WTC11 (cell line): Measurements from ENCODE around the gene PLXDC2. TPM values are rescaled to one million over a fixed set of nuclear protein-coding genes. Genes with fewer than 3 reads are reported as not detected.

Experiments used
- ATAC-seq: fragments of 200-7000 bp; cut with Tn5 transposase; 2 replicates; pipeline ENCODE4 v1.10.0; 2021; ENCODE audit warnings: mild to moderate bottlenecking, moderate library complexity
- CTCF ChIA-PET: fragments of 300-600 bp; sonication (Branson Sonifier 250); formaldehyde crosslinking; loops from one replicate; lab custom pipeline; 2021; ENCODE audit warnings: antibody characterized with exemption; lab: Charles Lee
- POLR2A ChIA-PET: fragments of 350-600 bp; sonication (Branson Sonifier 250); formaldehyde crosslinking; loops from one replicate; lab custom pipeline; 2021; ENCODE audit warnings: antibody characterized with exemption; lab: Charles Lee
- DNase-seq: peaks from one replicate; pipeline ENCODE4 v3.0.0; 2021; ENCODE audit warnings: low spot score
- H3K27ac Mint-ChIP-seq: 2 replicates; pipeline ENCODE4 v1.8.0; 2021; ENCODE audit warnings: mixed read lengths
- H3K27me3 Mint-ChIP-seq: 2 replicates; pipeline ENCODE4 v1.8.0; 2021; ENCODE audit warnings: low read depth, mild to moderate bottlenecking, moderate library complexity, mixed read lengths
- H3K36me3 Mint-ChIP-seq: 2 replicates; pipeline ENCODE4 v1.8.0; 2021; ENCODE audit warnings: mixed read lengths
- H3K4me1 Mint-ChIP-seq: 2 replicates; pipeline ENCODE4 v1.8.0; 2022; ENCODE audit warnings: mixed read lengths
- H3K4me3 Mint-ChIP-seq: 2 replicates; pipeline ENCODE4 v1.8.0; 2021; ENCODE audit warnings: mild to moderate bottlenecking, moderate library complexity, mixed read lengths
- H3K9me3 Mint-ChIP-seq: 2 replicates; pipeline ENCODE4 v1.8.0; 2021; ENCODE audit warnings: mixed read lengths
- CBFB ChIP-seq: sonication (generic); formaldehyde crosslinking; IDR thresholded peaks from 2 replicates; pipeline ENCODE4 v1.8.1; 2022; ENCODE audit warnings: mild to moderate bottlenecking, low read depth, missing genetic modification reagents
- ESRRA ChIP-seq: sonication (generic); formaldehyde crosslinking; IDR thresholded peaks from 2 replicates; pipeline ENCODE4 v1.8.1; 2022; ENCODE audit warnings: mild to moderate bottlenecking, missing genetic modification reagents, borderline replicate concordance
- FOXJ3 ChIP-seq: sonication (generic); formaldehyde crosslinking; IDR thresholded peaks from 2 replicates; pipeline ENCODE4 v1.9.0; 2021; ENCODE audit warnings: missing genetic modification reagents, mild to moderate bottlenecking, borderline replicate concordance
- HMGA2 ChIP-seq: fragments of 250-450 bp; sonication (Bioruptor Pico); IDR thresholded peaks from 2 replicates; pipeline ENCODE4 v1.4.0; 2021; ENCODE audit warnings: mild to moderate bottlenecking, moderate library complexity
- IRF2 ChIP-seq: sonication (generic); formaldehyde crosslinking; IDR thresholded peaks from 2 replicates; pipeline ENCODE4 v1.8.0; 2022; ENCODE audit warnings: low read depth, missing genetic modification reagents, borderline replicate concordance
- JAZF1 ChIP-seq: fragments of 250-450 bp; sonication (Bioruptor Pico); IDR thresholded peaks from 2 replicates; pipeline ENCODE4 v1.9.0; 2021; ENCODE audit warnings: moderate library complexity, mild to moderate bottlenecking, inconsistent platforms
- PRRX2 ChIP-seq: fragments of 250-450 bp; sonication (Bioruptor Pico); IDR thresholded peaks from 2 replicates; pipeline ENCODE4 v1.8.0; 2021; ENCODE audit warnings: mild to moderate bottlenecking
- TEAD1 ChIP-seq: sonication (generic); formaldehyde crosslinking; IDR thresholded peaks from 2 replicates; pipeline ENCODE4 v1.8.0; 2022; ENCODE audit warnings: mild to moderate bottlenecking, missing genetic modification reagents
- TP53 ChIP-seq: sonication (generic); formaldehyde crosslinking; IDR thresholded peaks from 2 replicates; pipeline ENCODE4 v1.8.1; 2023; ENCODE audit warnings: mild to moderate bottlenecking, missing genetic modification reagents
- ZNF396 ChIP-seq: fragments of 250-450 bp; sonication (Bioruptor Pico); IDR thresholded peaks from 2 replicates; pipeline ENCODE4 v1.8.0; 2021; ENCODE audit warnings: mild to moderate bottlenecking, moderate library complexity, borderline replicate concordance
- ZNF416 ChIP-seq: fragments of 250-450 bp; sonication (Bioruptor Pico); IDR thresholded peaks from 2 replicates; pipeline ENCODE4 v1.9.0; 2021; ENCODE audit warnings: mild to moderate bottlenecking, inconsistent platforms
- total RNA-seq: library from RNA; stranded (reverse); gene quantifications from 3 replicates; pipeline ENCODE4 v1.2.3, GENCODE V29; 2021
- TF ChIP-seq, protein P1 (sequence below): sonication (generic); formaldehyde crosslinking; IDR thresholded peaks from 2 replicates; pipeline ENCODE4 v1.8.0; 2022; ENCODE audit warnings: mild to moderate bottlenecking, missing genetic modification reagents
- TF ChIP-seq, protein P2 (sequence below): sonication (generic); formaldehyde crosslinking; IDR thresholded peaks from 2 replicates; pipeline ENCODE4 v1.8.1; 2023; ENCODE audit warnings: mild to moderate bottlenecking, missing genetic modification reagents, moderate library complexity
- TF ChIP-seq, protein P3 (sequence below): sonication (generic); formaldehyde crosslinking; IDR thresholded peaks from 2 replicates; pipeline ENCODE4 v1.8.0; 2023; ENCODE audit warnings: mild to moderate bottlenecking, missing genetic modification reagents
- TF ChIP-seq, protein P4 (sequence below): sonication (generic); formaldehyde crosslinking; IDR thresholded peaks from 2 replicates; pipeline ENCODE4 v1.8.1; 2023; ENCODE audit warnings: mild to moderate bottlenecking, missing genetic modification reagents
- TF ChIP-seq, protein P5 (sequence below): sonication (generic); formaldehyde crosslinking; IDR thresholded peaks from 2 replicates; pipeline ENCODE4 v1.8.1; 2022; ENCODE audit warnings: low read depth, mild to moderate bottlenecking, moderate library complexity, missing genetic modification reagents, borderline replicate concordance
- TF ChIP-seq, protein P6 (sequence below): sonication (generic); formaldehyde crosslinking; IDR thresholded peaks from 2 replicates; pipeline ENCODE4 v1.8.0; 2022; ENCODE audit warnings: mild to moderate bottlenecking, missing genetic modification reagents

PLXDC2 gene
- total RNA-seq, 1 experiment from 2014 or later, result 31.7 TPM

DNA sequence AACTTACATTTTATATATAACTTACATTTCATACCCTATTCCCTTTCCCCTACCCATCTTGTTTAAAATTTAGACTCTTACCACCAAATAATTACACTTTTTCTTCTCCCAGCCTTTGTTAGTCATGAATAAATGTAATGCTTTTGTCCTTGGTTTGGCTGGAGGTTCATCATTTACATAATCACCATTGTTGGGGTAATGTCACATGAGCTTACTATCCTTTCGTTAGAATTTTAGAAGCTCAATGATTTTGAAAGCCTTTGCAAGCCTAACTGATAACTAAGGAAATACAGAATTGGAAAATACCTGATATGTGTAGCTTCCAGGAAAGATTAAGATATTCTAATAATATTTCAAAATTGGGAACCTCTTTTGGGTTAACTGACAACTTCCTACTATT lies 171.7 kb downstream of the PLXDC2 start:
- ChIA-PET CTCF (interaction anchor here (0.6 to 0.7 kb wide), 2 partner anchors 11 to 16 kb away, joined by 3 to 5 read pairs; no protein-coding TSS in a partner anchor), POLR2A (no interaction called here)
- Mint-ChIP-seq H3K4me3 (no peak overlapping the region), H3K36me3 (0 out of 2 replicates have a peak, but pooled peaks cover 3% of the 10 kb centered on the region), H3K27ac (peak overlapping the region; percentile 73), H3K9me3 (peaks cover 3% of the 10 kb centered on the region; the same call in 1 of the 2 replicates), H3K27me3 (no peaks in the 10 kb centered on the region)
- ATAC-seq (peak; percentile 43), DNase-seq (no peak)
- no peak for TF ChIP-seq HMGA2 (CRISPR knock-in tag)
- TF ChIP-seq, protein P1, sequence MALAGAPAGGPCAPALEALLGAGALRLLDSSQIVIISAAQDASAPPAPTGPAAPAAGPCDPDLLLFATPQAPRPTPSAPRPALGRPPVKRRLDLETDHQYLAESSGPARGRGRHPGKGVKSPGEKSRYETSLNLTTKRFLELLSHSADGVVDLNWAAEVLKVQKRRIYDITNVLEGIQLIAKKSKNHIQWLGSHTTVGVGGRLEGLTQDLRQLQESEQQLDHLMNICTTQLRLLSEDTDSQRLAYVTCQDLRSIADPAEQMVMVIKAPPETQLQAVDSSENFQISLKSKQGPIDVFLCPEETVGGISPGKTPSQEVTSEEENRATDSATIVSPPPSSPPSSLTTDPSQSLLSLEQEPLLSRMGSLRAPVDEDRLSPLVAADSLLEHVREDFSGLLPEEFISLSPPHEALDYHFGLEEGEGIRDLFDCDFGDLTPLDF (CRISPR knock-in tag), result no peak
- TF ChIP-seq, protein P2, sequence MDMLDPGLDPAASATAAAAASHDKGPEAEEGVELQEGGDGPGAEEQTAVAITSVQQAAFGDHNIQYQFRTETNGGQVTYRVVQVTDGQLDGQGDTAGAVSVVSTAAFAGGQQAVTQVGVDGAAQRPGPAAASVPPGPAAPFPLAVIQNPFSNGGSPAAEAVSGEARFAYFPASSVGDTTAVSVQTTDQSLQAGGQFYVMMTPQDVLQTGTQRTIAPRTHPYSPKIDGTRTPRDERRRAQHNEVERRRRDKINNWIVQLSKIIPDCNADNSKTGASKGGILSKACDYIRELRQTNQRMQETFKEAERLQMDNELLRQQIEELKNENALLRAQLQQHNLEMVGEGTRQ (CRISPR knock-in tag), result peak; percentile 52; the same call in 1 of the 2 replicates
- no peak for TF ChIP-seq CBFB (CRISPR knock-in tag)
- no peak for TF ChIP-seq JAZF1 (CRISPR knock-in tag)
- TF ChIP-seq, all 79 proteins: peak for 1
- peaks cover 56% of the 10 kb centered on the region for H3K4me1 Mint-ChIP-seq

DNA sequence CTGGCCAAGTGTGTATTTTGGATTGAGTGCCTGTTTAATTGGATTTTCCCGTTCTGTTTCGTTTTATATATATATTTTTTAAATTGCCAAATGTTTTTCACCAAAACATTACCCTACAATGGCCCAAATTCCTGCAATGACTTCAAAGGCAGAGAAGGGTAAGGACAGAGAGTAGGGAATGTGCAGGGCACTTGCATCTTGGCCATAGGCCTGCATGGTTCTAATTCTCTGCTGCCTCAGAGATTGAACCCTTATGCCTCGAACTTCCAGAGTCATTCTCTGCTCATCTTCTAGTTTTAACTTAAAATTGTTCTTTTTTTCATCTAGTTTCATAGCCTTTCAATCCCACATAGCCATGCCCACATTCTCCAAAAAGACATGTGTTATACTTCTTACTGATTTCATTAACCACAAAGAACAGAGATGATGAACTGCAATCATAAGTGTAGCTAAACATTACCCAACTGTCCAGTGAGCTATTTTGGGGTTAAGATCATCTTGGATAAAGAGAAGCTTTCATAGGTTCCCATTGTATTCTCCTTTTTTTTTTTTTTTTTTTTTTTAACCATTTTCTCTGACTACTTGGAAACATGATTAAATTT lies 177.6 kb downstream of the PLXDC2 start:
- TF ChIP-seq ESRRA (no peak), ZNF396 (CRISPR knock-in tag) (no peak), TP53 (CRISPR knock-in tag) (no peak), FOXJ3 (CRISPR knock-in tag) (no peak), JAZF1 (CRISPR knock-in tag) (no peak), ZNF416 (CRISPR knock-in tag) (no peak), TEAD1 (CRISPR knock-in tag) (no peak), IRF2 (CRISPR knock-in tag) (no peak), PRRX2 (CRISPR knock-in tag) (no peak)
- TF ChIP-seq, protein P3, sequence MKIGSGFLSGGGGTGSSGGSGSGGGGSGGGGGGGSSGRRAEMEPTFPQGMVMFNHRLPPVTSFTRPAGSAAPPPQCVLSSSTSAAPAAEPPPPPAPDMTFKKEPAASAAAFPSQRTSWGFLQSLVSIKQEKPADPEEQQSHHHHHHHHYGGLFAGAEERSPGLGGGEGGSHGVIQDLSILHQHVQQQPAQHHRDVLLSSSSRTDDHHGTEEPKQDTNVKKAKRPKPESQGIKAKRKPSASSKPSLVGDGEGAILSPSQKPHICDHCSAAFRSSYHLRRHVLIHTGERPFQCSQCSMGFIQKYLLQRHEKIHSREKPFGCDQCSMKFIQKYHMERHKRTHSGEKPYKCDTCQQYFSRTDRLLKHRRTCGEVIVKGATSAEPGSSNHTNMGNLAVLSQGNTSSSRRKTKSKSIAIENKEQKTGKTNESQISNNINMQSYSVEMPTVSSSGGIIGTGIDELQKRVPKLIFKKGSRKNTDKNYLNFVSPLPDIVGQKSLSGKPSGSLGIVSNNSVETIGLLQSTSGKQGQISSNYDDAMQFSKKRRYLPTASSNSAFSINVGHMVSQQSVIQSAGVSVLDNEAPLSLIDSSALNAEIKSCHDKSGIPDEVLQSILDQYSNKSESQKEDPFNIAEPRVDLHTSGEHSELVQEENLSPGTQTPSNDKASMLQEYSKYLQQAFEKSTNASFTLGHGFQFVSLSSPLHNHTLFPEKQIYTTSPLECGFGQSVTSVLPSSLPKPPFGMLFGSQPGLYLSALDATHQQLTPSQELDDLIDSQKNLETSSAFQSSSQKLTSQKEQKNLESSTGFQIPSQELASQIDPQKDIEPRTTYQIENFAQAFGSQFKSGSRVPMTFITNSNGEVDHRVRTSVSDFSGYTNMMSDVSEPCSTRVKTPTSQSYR (CRISPR knock-in tag), result no peak
- TF ChIP-seq, protein P4, sequence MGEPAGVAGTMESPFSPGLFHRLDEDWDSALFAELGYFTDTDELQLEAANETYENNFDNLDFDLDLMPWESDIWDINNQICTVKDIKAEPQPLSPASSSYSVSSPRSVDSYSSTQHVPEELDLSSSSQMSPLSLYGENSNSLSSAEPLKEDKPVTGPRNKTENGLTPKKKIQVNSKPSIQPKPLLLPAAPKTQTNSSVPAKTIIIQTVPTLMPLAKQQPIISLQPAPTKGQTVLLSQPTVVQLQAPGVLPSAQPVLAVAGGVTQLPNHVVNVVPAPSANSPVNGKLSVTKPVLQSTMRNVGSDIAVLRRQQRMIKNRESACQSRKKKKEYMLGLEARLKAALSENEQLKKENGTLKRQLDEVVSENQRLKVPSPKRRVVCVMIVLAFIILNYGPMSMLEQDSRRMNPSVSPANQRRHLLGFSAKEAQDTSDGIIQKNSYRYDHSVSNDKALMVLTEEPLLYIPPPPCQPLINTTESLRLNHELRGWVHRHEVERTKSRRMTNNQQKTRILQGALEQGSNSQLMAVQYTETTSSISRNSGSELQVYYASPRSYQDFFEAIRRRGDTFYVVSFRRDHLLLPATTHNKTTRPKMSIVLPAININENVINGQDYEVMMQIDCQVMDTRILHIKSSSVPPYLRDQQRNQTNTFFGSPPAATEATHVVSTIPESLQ (CRISPR knock-in tag), result no peak
- TF ChIP-seq, protein P5, sequence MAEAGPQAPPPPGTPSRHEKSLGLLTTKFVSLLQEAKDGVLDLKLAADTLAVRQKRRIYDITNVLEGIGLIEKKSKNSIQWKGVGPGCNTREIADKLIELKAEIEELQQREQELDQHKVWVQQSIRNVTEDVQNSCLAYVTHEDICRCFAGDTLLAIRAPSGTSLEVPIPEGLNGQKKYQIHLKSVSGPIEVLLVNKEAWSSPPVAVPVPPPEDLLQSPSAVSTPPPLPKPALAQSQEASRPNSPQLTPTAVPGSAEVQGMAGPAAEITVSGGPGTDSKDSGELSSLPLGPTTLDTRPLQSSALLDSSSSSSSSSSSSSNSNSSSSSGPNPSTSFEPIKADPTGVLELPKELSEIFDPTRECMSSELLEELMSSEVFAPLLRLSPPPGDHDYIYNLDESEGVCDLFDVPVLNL (CRISPR knock-in tag), result no peak
- TF ChIP-seq, protein P1 (CRISPR knock-in tag), result no peak
- TF ChIP-seq, protein P6, sequence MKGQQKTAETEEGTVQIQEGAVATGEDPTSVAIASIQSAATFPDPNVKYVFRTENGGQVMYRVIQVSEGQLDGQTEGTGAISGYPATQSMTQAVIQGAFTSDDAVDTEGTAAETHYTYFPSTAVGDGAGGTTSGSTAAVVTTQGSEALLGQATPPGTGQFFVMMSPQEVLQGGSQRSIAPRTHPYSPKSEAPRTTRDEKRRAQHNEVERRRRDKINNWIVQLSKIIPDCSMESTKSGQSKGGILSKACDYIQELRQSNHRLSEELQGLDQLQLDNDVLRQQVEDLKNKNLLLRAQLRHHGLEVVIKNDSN (CRISPR knock-in tag), result no peak
- H3K4me3 Mint-ChIP-seq, result no peak overlapping the region
- peaks cover 15% of the 10 kb centered on the region for H3K4me1 Mint-ChIP-seq
- H3K27ac Mint-ChIP-seq, result no peak overlapping the region
- ChIA-PET POLR2A (interaction anchor here (0.7 kb wide), 1 partner anchor 179 kb away, joined by 6 read pairs; no protein-coding TSS in a partner anchor), CTCF (no interaction called here)
- H3K27me3 Mint-ChIP-seq, result no peaks in the 10 kb centered on the region
- H3K9me3 Mint-ChIP-seq, result peaks cover 17% of the 10 kb centered on the region
- H3K36me3 Mint-ChIP-seq, result peaks cover 16% of the 10 kb centered on the region
- no peak for DNase-seq
- ATAC-seq, result no peak
